Esophagus squamous epithelium (tissue), 4 donors: ENCODE results near the gene IKZF1.

ENCODE experiments used
- CTCF ChIP-seq, 6 experiments: fragments of 450-650 bp in 4 of 6; fragments of 200-600 bp in 2 of 6; sonication (generic) in 2 of 6; IDR thresholded peaks; one replicate each; pipeline ENCODE4 v1.5.1; 2016 to 2019; ENCODE audit warnings: antibody characterized with exemption in 6 of 6, mild to moderate bottlenecking in 4 of 6, moderate library complexity in 4 of 6
- POLR2A ChIP-seq, 4 donors: fragments of 450-650 bp; IDR thresholded peaks; one replicate each; pipeline ENCODE4 v1.6.1; 2017; ENCODE audit warnings: antibody characterized with exemption in 4 of 4, mild to moderate bottlenecking in 4 of 4, moderate library complexity in 3 of 4

- TF ChIP-seq CTCF (IDR thresholded peaks at IDR 0.05), result no peak
- TF ChIP-seq POLR2A (IDR thresholded peaks at IDR 0.05), result no peak
Measured at GRCh38 chr7:50282813-50283605, 21.5 kb upstream of the IKZF1 start.
